HG03432 (cell line): ENCODE measurements around the gene ATG14.
"Not testable (repeated sequence)": the region's sequence is repeated elsewhere in the genome, so short reads cannot be mapped to it uniquely, and the experiment has no call there.

Source experiments
- ATAC-seq: cut with Tn5 transposase; IDR thresholded peaks from one replicate; pipeline ENCODE4 v1.9.1; 2021; ENCODE audit warnings: mild to moderate bottlenecking, moderate library complexity; ENCODE audit not compliant: unreplicated experiment

ATG14 gene

DNA sequence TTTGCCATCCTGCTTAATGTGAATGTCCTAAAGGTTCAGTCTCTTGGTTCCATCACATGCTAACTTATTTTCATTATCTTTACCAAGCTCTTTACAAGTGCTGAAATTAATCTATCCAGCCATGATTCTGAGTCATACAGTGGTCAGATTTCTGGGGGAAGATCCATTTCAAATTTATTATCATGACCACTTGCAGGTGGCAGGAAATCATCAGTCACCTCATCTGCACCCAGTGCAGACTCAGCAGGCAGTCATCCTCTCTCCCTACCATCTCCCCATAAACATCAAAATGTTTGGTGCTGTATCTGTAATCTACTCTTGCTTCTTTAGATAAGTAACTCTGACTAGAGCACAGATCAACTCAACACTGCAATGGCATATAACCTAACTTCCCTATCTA, 23.5 kb downstream of the ATG14 start:
- ATAC-seq: no peak

DNA sequence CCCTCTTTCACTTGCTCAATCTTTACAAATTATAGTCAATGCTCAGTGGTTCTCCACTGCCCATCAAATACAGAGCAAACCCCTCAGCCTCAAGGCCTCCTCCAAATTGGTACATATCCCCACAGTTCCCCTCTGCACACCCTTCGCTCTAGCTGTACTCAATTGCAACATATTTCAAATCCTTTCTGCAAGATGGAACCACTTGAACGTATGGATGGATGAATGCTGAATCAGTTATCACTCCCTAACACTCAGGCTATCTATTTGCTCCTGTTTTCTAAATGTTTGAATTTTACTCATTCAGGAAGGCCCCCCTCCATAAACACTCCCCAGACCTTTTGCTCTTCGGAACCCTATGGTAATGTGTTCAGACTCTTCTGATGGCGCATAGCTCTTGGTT, 24.5 kb downstream of the ATG14 start:
- ATAC-seq: no peak

DNA sequence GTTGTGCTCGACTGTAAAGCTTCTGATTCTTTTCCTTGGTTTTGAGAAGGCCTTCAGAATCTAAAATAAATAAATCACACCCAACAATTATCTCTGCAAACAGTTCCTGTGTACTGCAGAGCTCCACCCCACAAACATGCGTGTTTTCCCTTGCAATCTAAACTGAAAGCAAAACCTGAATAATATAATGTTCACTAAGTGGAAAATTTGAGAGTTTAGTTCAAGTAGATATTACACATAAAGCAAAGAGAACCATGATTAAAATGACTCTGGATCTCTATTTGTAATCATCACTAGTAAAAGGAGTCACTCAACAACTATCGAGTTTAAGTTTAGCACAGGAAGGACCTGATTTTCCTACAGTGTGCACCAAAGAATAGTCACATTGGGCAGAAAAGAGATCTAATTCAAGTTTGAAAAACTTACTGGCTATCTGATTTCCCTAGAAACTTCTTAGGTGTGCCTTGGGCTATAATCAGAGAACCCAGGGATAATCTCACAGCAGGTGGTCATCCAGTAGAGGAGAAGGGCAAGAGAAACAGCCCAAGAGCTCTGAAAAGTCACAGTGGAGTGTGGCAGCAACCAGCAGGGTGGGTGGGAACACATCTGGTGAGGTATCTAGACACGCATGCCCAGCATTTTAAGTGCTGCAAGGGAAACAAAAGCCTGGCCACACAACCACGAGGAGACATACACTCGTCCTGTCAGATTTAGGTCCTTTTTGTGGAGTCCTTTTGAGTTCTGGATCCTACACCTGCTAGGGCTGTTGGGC, 25.4 kb downstream of the ATG14 start:
- no peak for ATAC-seq

DNA sequence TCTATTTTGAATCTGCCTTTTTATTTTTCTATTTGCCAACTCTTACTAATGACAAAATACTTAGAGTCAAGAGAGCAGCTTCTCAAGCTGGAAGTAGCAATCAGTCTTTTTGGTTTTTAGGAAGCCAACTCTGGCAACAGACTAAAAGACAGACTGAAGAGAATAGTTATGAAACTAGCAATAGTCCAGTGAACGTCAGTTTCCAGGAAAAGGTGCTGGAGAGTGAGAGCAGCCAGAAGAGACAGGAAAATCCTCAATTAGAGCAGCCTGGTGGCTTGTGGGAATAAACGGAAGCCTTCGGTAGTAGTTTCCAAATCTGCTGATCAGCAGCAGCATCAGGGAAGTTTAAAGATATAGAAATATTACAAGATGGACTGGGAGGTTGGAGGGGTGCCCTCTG, 27.1 kb downstream of the ATG14 start:
- no peak for ATAC-seq

DNA sequence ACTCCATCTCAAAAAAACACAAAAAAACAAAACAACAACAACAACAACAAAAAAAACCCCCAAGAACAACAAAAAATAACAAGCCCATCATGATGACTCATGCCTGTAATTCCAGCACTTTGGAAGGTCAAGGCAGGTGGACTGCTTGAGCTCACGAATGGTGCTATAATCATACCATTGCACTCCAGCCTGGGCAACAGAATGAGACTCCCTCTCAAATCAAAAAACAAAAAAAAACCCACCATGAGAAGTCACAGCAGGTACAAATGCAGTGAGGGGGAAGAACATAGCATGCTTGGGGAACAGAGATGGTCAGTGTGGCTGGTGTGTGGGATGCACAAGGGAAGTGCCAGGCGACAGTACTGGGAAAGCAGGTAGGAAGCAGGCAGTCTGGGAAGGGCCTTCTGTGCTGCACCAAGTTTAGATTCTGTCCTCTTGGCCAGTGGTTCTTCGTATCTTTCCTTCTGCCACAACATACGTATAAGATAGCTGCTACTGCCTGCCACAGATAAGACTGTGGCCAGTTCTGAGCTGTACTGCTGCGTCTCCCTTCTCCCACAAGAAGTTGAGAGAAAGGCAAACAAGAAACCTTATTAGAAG, 28.0 kb downstream of the ATG14 start:
- ATAC-seq: no peak

DNA sequence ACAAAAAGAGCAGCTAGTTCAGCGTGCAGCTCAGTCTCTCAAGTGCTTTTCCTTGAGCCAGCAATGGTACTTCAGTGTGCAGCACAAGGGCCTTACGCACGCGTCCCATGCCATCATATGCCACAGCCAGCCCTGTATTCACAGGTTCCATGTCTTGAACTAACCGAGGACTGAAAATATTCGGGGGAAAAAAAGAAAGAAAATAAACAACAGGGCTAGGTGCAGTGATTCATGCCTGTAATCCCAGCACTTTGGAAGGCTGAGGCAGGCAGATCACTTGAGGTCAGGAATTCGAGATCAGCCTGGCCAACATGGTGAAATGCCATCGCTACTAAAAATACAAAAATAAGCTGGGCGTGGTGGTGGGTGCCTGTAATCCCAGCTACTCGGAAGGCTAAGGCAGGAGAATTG, 28.6 kb downstream of the ATG14 start:
- not testable (repeated sequence) for ATAC-seq

DNA sequence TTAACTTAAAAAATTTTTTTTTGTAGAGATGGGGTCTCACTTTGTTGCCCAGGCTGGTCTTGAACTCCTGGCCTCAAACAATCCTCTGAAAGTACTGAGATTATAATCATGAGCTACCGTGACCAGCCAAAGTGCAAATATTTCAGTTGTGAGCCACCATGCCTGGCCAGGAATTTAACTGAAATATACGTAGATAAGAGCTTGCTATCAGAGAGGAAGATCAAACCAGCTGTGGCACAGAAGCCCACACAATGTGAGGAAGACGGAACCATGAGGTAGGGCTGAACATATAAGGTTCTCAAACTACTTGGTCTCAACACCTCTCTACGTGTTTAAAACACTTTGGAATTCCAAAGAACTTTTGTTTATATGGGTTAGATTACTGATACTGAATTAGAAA, 29.1 kb downstream of the ATG14 start:
- no peak for ATAC-seq

DNA sequence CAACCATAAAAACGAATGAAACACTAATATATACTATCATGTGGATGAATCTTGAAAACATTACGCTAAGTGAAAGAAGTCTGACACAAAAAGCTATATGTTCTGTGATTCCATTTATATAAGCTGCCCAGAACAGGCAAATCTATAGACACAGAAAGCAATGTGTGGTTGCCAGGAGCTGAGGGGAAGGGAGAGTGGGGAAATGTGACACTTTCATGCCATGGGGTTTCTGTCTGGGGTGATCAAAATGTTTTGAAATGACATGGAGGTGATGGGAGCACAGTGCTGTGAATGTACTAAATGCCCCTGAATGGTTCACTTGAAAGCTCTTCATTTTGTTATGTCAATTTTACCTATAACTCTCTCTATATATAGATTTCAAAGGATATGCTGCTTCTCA, 30.1 kb downstream of the ATG14 start:
- ATAC-seq: no peak

DNA sequence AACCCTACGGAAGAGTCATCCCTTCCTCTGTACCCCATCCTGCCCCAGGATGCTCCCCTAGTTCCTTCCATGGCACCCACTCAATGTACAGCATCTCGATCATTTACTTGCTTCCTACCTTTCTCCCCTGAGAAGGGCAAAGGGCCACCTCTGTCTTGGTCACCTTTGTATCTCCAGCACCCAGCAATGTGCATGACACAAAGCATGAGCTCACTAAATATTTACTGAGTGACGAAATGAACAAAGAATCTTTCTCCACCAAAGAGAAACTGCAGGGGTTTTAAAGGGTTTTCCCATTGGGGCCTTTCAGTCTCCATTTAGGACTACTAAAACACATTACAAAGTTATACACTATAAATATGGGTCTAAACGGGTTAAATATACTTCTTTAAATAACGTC, 30.6 kb downstream of the ATG14 start:
- no peak for ATAC-seq

DNA sequence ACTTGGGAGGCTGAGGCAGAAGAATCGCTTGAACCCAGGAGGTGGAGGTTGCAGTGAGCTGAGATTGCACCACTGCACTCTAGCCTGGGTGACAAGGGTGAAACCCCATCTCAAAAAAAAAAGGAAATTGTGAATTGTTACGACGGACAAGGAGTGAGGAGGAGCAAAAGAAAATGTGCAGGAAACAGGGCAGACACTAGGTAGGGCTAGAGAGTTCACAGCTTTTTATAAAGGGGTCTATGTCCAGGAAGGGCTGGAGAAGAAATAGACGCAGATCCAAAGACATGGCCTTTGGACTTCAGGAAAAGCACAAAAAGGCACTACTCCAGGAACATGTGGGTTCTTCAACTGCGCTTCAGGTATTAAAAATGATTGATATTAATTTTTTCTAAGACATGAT, 34.4 kb downstream of the ATG14 start:
- ATAC-seq: no peak

DNA sequence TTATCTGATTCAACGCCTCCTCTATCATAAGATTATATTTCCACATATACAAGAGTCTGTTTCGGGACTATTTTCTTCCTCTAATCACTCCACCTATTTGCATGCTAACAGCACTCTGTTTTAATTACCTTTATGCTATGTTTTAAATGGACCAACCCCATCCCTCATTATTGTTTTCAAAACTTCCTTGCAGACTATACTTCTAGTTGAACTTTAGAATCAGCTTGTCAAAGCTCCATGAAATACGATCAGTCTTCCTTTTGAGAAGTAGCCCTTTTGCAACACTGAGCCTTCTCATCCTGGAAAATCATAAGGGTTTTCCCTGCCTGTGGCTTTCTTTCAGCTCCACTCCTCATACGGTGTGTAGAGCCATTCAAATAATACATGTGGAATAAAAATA, 36.9 kb downstream of the ATG14 start:
- no peak for ATAC-seq

DNA sequence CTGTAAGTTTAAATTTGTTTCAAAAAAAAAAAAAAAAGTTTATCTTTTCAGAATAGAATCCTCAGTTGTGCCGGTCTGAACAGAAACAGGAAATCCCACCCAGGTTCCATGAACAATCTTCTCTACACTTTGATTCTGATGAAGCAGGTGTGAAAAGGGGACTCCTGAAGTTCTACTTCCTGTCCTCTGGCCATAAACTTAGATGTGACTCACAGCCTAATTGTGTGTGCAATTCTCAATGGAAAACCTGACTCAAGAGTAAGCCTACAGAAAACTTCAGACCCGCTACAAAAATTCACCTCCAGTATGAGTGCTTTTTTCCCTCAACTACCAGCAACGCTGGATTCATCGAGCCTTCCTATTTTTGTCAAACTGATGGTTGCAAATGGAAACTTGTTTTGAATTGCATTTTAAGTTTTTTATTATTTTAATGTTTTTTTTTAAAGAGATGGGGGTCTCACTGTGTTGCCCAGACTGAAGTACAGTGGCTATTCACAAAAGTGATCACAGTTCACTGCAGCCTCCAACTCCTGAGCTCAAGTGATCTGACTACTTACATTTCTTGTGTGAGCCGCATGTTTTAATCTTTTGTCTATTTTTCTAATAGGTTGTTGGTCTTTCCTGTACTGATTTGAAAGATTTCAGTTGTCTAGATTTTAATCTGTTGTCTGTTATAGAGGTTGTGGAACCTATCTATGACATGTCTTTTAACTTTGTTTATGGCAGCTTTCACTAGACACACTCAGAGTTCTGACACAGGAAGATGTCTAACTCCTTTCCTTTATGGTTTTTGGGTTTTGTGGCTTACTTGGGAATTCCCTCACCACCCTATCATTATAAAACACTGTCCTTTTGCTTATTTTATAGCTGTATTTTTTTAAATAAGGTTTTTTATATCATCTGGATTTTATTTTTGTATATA, 37.6 kb downstream of the ATG14 start:
- peak; percentile 61 for ATAC-seq

DNA sequence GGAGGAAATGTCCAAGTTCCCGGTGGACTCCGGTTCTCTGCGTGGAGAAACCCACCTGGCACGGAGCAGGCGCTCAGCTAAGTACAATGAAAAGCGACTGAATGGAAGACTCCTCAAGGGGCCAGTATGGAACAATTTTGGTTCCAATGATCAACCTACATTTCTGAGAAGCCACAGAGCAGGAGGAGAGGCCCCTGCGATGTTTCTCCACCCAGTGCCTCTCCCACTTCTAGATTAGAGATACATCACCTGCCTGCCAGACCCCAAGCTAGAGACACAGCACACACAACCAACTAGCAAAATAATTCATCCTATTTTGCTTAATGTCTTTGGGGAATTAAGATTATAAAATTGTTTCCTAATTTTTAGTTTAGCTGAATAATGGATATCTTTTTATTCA, 38.8 kb downstream of the ATG14 start:
- no peak for ATAC-seq

DNA sequence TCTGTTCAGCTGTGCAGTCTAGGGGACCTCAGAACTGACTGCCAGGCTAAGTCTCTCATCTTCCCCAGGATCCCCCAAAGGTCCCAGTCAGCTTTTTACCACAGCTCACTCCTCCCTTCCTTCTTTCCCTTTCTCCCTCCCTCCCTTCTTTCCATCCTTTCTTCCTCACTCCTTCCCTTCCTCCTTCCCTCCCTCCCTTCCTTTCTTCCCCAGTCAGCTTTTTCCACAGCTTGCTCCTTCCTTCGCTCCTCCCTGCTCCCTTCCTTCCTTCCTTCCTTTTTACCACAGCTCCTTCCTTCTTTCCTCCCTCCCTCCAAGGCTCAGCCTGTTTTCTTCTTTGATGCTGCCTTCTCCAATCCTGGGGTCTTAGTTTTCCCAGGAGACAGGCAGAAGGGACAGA, 39.2 kb downstream of the ATG14 start:
- ATAC-seq: no peak

DNA sequence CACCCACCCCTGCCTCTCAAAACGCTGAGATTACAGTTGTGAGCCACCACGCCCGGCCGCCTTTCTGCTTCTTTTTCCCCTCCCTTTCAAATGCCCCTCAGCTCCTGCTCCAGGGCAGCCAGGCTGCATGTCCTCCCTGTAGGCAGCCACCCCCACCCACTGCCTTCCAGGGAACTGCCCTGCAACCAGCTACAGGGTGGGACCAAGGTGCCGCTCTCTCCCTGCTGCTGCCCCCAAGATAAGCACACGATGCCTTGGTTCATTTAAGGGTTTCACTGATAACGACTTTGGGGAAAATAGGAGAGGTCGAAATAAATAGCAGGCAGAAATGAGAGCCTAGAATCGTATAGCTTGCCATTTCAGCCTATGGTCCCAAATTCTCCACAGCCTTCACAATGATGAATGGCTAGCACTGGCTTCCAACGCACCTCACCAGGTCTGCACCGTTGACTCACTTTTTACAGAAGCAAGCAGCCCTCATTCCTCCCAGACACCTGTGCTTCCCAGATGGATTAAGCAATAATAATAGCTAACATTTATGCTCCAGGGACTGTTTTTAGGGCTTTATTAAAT, 40.7 kb downstream of the ATG14 start:
- no peak for ATAC-seq

DNA sequence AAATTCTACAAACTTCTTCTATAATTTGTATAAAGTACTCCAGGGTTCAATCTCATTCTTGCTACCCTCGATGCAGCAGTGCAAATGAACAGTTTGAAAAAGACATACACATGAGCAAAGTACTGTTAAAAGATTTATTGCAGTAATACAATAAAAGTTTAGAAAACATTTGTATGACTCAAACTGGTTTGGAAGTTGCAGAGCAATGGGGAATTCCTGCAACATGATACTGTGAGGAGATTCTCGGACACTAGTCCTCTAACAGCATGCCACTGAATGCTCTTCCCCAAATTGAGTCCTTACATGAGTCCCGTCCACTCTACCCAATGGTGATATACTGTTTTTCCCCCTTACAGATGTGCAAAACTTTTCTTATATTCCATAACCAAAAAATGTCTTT, 45.4 kb downstream of the ATG14 start:
- no peak for ATAC-seq

DNA sequence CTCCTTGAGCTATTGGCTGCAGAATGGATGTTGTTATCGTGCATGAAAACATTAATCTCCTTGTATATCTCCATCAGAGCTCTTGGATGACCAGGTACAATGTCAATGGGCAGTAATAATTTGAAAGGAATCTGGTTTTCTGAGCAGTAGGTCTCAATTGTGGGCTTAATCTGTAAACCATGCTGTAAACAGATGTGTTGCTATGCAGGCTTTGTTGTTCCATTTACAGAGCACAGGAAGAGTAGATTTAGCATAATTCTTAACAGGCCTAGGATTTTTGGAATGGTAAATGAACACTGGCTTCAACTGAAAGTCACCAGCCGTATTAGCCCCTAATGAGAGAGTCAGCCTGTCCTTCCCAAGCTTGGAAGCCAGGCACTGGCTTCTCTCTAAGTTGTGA, 50.4 kb downstream of the ATG14 start:
- ATAC-seq: no peak

DNA sequence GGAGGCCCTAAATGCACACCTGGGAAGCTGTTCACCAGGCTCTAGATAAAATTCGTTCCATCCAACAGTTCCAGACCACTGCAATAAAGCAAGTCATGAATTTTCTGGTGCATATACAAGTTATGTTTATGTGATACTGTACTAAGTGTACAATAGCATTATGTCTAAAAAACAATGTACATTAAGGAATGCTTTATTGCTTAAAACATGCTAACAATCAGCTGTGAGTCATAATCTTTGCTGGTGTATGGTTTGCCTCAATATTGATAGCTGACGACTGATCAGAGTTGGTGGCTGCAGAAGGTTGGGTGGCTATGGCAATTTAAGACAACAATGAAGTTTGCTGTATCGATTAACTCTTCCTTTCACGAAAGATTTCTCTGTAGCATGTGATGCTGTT, 52.3 kb downstream of the ATG14 start:
- ATAC-seq: no peak

DNA sequence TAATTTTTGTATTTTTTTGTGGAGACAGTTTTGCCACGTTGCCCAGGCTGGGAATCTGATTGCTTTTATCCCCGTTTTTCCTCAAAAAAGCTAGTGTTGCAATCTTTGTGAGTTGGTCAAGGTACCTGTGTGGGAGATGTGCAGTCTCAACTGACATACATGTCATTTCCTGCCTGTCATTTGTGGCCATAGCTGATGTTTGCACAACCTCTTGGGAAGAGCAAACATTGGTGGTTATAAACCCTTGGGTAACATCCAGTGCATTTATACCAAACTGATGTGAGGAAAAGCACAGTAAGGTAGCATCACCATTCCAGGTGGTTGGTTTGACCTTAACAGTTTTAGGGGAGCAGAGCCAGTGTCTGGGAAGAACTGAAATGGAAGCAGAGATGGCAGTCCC, 54.7 kb downstream of the ATG14 start:
- no peak for ATAC-seq

DNA sequence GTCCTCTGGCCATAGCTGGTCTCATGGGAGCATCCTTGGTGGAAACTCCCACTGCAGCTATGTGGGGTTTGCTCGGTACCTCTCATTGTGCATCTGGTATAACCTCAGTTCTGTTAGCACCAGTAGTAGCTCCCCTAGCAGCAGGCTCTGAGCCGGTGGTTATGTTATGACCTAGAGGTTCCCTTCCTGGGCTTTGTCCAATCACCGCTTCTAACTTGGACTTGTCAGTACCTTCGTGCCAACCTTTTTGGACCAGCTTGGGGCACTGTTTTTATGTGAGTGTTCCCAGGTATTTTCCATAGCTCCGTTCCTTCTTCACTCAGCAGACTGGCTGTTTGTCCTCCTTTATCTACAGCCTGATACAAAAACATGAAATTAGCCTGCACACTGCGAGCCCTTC, 55.7 kb downstream of the ATG14 start:
- no peak for ATAC-seq

DNA sequence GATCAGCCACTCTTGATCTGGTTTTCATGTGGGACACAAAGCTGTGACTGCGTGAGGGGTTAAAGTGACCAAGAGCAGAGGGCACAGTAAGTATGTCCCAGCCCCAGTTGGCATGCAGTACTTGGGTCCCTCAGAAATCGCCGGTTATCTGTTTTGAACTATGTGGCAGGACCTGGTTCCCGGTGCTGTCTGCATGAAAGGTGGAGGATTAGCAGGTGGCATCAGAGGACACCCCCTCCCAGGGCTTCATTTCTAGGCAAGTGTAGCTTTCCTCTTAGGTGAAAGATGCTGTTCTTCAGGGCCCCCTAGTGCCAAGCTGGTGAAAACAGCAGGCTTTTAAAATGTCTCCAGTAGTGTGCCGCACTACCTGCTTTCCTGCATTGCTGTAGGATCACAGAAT, 57.1 kb downstream of the ATG14 start:
- peak; percentile 77 for ATAC-seq
